VCaP (cell line): Measurements from ENCODE around the gene ZNF800.
A peak's percentile ranks its signal among the peaks of the same experiment; 100 is the strongest.

ENCODE experiments used
- H3K27ac ChIP-seq: fragments of 450-650 bp; 2 replicates; pipeline ENCODE4 v1.5.1; 2017
- TF ChIP-seq, protein P1 (sequence below): fragments of 450-650 bp; conservative IDR thresholded peaks from 2 replicates; pipeline ENCODE4 v1.5.1; 2017; ENCODE audit warnings: mild to moderate bottlenecking, moderate library complexity

ZNF800 gene

GRCh38 chr7:127322832-127323493, 69.5 kb downstream of the ZNF800 start:
- peak overlapping the region; percentile 27 for H3K27ac ChIP-seq

DNA sequence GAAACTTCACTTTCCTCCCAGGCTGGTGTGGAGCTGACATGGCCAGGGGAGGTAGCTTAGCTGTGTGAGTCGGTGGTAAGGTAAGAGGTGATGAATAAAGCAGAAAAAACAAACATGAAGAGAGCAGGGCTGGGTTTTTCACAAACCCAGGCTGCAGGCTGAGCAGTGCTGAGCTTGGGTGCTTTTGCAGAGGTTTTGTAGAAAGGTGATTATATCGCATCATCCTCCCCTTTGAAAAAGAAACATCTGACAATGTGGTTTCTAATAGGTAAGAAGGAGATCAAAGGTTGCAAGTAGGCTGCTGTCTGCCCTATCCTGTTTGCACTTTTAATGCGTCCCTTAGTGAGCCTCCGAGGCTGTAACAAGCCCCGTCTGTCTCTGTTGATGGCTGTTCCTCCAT, 70.2 kb downstream of the ZNF800 start:
- TF ChIP-seq, protein P1, sequence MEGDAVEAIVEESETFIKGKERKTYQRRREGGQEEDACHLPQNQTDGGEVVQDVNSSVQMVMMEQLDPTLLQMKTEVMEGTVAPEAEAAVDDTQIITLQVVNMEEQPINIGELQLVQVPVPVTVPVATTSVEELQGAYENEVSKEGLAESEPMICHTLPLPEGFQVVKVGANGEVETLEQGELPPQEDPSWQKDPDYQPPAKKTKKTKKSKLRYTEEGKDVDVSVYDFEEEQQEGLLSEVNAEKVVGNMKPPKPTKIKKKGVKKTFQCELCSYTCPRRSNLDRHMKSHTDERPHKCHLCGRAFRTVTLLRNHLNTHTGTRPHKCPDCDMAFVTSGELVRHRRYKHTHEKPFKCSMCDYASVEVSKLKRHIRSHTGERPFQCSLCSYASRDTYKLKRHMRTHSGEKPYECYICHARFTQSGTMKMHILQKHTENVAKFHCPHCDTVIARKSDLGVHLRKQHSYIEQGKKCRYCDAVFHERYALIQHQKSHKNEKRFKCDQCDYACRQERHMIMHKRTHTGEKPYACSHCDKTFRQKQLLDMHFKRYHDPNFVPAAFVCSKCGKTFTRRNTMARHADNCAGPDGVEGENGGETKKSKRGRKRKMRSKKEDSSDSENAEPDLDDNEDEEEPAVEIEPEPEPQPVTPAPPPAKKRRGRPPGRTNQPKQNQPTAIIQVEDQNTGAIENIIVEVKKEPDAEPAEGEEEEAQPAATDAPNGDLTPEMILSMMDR, result no peak

More at GRCh38 chr7:127322832-127323493, 69.5 kb downstream of the ZNF800 start:
- TF ChIP-seq, protein P1, result no peak

DNA sequence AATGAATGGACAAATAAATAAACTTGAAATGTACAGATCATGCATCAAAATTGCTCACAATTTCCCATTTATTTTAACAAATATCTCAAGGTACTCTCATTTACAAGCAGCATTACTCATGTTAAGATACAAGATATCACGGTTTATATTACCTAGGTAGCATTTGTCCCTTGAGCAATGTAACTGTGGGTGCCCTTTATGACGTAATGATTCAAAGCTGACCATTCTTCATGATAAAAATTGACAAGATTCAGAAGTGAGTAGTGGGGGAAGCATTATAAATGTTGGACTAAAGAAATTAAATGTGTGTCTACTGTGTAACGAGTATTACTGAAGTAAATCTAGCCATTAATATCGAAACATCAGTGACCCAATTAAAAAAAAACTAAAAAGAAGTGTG, 71.5 kb downstream of the ZNF800 start:
- H3K27ac ChIP-seq, result no peak overlapping the region
- TF ChIP-seq, protein P1, result no peak

More for the DNA sequence above, 70.2 kb downstream of the ZNF800 start:
- H3K27ac ChIP-seq, result no peak overlapping the region; the same call in 1 of the 2 replicates
